Measurements from ENCODE around the gene BBC3.
A peak's percentile ranks its signal among the peaks of the same experiment; 100 is the strongest.

Gene BBC3

GRCh38 chr19:47186446-47187334 lies 44.3 kb downstream of the BBC3 start:
- TF ChIP-seq CTCF (conservative IDR thresholded peaks at IDR 0.05; ENCODE audit: low read length), result no peak
- no peak overlapping the region for H3K4me3 ChIP-seq (ENCODE audit: low read length)
- DNase-seq (ENCODE audit: low read depth), result no peak

GRCh38 chr19:47183601-47184000 lies 47.4 kb downstream of the BBC3 start:
- no peak for TF ChIP-seq CTCF (conservative IDR thresholded peaks at IDR 0.05; ENCODE audit: low read length)
- no peak for DNase-seq (ENCODE audit: low read depth)
- H3K4me3 ChIP-seq (ENCODE audit: low read length), result no peak overlapping the region

GRCh38 chr19:47179653-47180310 lies 51.2 kb downstream of the BBC3 start:
- TF ChIP-seq CTCF (conservative IDR thresholded peaks at IDR 0.05; ENCODE audit: low read length), result no peak
- DNase-seq (ENCODE audit: low read depth), result no peak
- H3K4me3 ChIP-seq (ENCODE audit: low read length), result no peak overlapping the region

- H3K4me3 ChIP-seq (ENCODE audit: low read length), result no peak overlapping the region
- peak; percentile 95 for DNase-seq (ENCODE audit: low read depth)
- no peak for TF ChIP-seq CTCF (conservative IDR thresholded peaks at IDR 0.05; ENCODE audit: low read length)
Observed at GRCh38 chr19:47176627-47177090, 54.3 kb downstream of the BBC3 start.

- H3K4me3 ChIP-seq (ENCODE audit: low read length), result no peak overlapping the region
- peak; percentile 85 for DNase-seq (ENCODE audit: low read depth)
- TF ChIP-seq CTCF (conservative IDR thresholded peaks at IDR 0.05; ENCODE audit: low read length), result no peak
Observed at GRCh38 chr19:47176071-47176626, 54.9 kb downstream of the BBC3 start.

- H3K4me3 ChIP-seq (ENCODE audit: low read length), result no peak overlapping the region
- DNase-seq (ENCODE audit: low read depth), result no peak
- TF ChIP-seq CTCF (conservative IDR thresholded peaks at IDR 0.05; ENCODE audit: low read length), result no peak
Observed at GRCh38 chr19:47172666-47173455, 58.1 kb downstream of the BBC3 start.
